ENCODE data around the gene PRM2.

DNA sequence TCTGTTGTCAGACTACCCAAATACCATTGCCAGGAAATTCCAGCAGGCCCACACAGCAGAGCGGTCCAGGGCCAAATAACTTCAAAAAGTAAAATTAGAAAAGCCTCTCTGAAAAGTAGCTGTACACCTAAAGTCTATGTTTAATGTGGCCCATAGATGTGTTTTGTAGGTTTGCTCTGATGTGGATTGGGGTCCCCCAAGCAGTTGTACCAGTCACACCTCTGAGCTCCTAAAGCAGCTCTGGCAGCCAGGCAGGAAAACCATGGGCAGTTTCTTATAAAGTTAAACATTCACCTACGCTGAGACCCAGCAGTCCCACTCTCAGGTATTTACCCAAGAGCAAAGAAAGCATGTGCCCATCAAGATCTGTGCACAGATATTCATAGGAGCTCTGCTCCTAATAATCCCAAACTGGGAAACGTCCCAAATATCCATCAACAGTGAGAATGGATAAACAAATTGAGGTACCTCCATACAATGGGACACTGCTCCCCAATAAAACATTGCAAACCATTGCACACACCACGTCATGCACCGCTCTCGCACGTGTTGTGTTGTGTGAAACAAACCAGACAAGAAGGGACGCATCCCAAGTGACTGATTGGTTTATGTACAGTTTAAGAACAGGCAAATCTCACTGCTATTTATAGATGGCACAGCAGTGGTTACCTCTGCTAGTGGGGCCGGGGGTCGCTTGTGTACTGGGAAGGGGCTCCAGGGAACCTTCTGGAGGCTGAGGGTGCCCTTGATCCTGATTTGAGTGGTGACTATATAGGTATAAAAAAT lies 20.6 kb upstream of the PRM2 start:
- TF ChIP-seq TAF1 (IDR thresholded peaks at IDR 0.05; ENCODE audit: borderline replicate concordance, insufficient read depth, low read length) (no peak), SIN3A (IDR thresholded peaks at IDR 0.05; ENCODE audit: borderline replicate concordance, insufficient read depth, low read length) (no peak)

Data from PFSK-1 (cell line).